ENCODE data around the gene SDHAF4. TPM values are rescaled to one million over a fixed set of nuclear protein-coding genes. Genes with fewer than 3 reads are reported as not detected.

SDHAF4 gene
- total and polyA plus RNA-seq, 2 of the 13 experiments (the other 11 are each of a cell fraction or from before 2014, with no cell fraction given): 7.5 to 10.8 TPM

DNA sequence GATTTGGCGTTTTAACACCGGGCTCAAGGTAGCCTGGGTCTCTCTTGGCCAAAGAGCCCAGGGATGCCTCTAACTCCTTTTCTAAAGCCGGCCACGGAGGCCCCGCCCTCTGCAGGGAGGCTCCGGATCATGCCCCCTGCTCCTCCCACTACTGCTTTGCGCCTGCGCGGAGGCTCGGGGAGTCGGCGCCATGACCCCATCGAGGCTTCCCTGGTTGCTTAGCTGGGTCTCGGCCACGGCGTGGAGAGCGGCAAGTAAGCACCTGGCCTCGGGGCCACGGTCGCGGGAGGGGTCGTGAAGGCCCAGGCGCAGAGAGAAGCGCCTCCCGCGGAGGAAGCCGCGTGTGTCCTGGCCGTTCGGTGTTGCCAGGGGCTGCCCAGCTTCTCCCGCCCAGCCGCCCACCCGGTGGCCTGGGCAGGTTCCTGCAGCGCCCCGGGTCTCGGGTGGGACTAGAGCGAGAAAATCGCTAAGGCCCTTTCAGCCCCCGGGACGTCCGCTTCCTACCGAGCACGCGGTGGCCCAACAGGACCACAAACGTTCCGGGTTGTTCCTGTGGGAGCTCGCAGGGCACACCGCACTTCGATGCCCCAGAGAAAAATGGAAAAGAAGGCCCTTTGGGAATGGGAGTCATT is at the start of gene SDHAF4 (continued):
- TF ChIP-seq DNMT3B (CRISPR knock-in tag; conservative IDR thresholded peaks at IDR 0.05) (peak; percentile 81; the same call in 1 of the 2 replicates), FOXA1 (IDR thresholded peaks at IDR 0.05) (no peak), FOXA1 (CRISPR knock-in tag; IDR thresholded peaks at IDR 0.05) (no peak), POLR2AphosphoS2 (IDR thresholded peaks at IDR 0.05; ENCODE audit: low read depth, low read length) (no peak), KDM2A (CRISPR knock-in tag; IDR thresholded peaks at IDR 0.05; ENCODE audit: borderline replicate concordance, low read depth) (peak; percentile 86), ZNF30 (CRISPR knock-in tag; IDR thresholded peaks at IDR 0.05) (no peak), JUN (CRISPR knock-in tag; IDR thresholded peaks at IDR 0.05) (no peak), BCL6 (CRISPR knock-in tag; IDR thresholded peaks at IDR 0.05) (peak; percentile 2; the same call in 1 of the 2 replicates), ELF4 (CRISPR knock-in tag; IDR thresholded peaks at IDR 0.05; ENCODE audit: borderline replicate concordance) (no peak), ZNF44 (CRISPR knock-in tag; IDR thresholded peaks at IDR 0.05) (no peak), ATAD3A (CRISPR knock-in tag; IDR thresholded peaks at IDR 0.05) (no peak), AHR (CRISPR knock-in tag; IDR thresholded peaks at IDR 0.05) (peak; percentile 80; the same call in 1 of the 2 replicates), SALL1 (CRISPR knock-in tag; IDR thresholded peaks at IDR 0.05) (peak; percentile 87), ZBTB21 (CRISPR knock-in tag; IDR thresholded peaks at IDR 0.05) (no peak)
- TF ChIP-seq, protein P1, sequence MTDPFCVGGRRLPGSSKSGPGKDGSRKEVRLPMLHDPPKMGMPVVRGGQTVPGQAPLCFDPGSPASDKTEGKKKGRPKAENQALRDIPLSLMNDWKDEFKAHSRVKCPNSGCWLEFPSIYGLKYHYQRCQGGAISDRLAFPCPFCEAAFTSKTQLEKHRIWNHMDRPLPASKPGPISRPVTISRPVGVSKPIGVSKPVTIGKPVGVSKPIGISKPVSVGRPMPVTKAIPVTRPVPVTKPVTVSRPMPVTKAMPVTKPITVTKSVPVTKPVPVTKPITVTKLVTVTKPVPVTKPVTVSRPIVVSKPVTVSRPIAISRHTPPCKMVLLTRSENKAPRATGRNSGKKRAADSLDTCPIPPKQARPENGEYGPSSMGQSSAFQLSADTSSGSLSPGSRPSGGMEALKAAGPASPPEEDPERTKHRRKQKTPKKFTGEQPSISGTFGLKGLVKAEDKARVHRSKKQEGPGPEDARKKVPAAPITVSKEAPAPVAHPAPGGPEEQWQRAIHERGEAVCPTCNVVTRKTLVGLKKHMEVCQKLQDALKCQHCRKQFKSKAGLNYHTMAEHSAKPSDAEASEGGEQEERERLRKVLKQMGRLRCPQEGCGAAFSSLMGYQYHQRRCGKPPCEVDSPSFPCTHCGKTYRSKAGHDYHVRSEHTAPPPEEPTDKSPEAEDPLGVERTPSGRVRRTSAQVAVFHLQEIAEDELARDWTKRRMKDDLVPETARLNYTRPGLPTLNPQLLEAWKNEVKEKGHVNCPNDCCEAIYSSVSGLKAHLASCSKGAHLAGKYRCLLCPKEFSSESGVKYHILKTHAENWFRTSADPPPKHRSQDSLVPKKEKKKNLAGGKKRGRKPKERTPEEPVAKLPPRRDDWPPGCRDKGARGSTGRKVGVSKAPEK (CRISPR knock-in tag; IDR thresholded peaks at IDR 0.05; ENCODE audit: borderline replicate concordance): peak; percentile 77; the same call in 1 of the 2 replicates
- TF ChIP-seq, protein P2, sequence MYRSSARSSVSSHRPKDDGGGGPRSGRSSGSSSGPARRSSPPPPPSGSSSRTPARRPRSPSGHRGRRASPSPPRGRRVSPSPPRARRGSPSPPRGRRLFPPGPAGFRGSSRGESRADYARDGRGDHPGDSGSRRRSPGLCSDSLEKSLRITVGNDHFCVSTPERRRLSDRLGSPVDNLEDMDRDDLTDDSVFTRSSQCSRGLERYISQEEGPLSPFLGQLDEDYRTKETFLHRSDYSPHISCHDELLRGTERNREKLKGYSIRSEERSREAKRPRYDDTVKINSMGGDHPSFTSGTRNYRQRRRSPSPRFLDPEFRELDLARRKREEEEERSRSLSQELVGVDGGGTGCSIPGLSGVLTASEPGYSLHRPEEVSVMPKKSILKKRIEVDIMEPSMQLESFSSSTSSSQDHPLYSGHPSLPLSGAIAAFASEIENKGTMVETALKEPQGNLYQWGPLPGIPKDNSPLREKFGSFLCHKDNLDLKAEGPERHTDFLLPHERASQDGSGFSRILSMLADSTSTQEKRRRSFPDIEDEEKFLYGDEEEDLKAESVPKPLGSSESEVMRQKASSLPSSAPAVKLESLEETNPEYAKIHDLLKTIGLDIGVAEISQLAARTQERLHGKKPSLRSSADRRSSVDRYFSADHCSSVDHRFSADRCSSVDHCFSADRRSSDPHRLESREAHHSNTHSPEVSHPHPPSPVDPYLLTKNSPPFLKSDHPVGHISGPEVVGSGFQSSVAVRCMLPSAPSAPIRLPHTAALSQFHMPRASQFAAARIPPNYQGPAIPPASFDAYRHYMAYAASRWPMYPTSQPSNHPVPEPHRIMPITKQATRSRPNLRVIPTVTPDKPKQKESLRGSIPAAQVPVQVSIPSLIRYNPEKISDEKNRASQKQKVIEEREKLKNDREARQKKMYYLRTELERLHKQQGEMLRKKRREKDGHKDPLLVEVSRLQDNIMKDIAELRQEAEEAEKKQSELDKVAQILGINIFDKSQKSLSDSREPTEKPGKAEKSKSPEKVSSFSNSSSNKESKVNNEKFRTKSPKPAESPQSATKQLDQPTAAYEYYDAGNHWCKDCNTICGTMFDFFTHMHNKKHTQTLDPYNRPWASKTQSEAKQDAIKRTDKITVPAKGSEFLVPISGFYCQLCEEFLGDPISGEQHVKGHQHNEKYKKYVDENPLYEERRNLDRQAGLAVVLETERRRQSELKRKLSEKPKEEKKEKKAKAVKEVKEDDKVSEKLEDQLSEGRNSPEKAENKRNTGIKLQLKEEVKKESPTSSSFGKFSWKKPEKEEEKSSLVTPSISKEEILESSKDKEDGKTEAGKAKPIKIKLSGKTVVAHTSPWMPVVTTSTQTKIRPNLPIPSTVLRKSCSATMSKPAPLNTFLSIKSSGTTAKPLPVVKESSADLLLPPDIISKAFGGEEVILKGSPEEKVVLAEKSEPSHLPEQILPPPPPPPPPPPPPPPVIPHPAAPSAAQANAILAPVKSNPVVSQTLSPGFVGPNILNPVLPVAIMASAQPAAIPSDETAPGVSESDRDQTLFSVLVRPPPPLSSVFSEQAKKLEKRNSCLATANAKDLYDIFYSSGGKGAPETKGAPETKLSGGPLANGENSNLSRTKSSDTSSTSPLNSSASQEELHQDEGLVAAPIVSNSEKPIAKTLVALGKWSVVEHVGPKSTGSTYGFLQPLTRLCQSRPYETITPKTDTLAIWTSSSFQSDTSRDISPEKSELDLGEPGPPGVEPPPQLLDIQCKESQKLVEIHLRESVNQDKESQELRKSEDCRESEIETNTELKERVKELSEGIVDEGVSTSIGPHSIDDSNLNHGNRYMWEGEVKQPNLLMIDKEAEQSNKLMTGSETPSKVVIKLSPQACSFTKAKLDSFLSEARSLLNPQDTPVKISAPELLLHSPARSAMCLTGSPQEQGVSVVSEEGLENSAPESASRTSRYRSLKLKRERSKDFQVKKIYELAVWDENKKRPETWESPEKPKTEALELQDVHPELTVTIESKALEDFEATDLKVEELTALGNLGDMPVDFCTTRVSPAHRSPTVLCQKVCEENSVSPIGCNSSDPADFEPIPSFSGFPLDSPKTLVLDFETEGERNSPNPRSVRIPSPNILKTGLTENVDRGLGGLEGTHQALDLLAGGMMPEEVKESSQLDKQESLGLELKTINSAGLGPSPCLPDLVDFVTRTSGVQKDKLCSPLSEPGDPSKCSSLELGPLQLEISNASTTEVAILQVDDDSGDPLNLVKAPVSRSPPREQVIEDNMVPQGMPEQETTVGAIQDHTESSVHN (CRISPR knock-in tag; IDR thresholded peaks at IDR 0.05): peak; percentile 91
- TF ChIP-seq, protein P3, sequence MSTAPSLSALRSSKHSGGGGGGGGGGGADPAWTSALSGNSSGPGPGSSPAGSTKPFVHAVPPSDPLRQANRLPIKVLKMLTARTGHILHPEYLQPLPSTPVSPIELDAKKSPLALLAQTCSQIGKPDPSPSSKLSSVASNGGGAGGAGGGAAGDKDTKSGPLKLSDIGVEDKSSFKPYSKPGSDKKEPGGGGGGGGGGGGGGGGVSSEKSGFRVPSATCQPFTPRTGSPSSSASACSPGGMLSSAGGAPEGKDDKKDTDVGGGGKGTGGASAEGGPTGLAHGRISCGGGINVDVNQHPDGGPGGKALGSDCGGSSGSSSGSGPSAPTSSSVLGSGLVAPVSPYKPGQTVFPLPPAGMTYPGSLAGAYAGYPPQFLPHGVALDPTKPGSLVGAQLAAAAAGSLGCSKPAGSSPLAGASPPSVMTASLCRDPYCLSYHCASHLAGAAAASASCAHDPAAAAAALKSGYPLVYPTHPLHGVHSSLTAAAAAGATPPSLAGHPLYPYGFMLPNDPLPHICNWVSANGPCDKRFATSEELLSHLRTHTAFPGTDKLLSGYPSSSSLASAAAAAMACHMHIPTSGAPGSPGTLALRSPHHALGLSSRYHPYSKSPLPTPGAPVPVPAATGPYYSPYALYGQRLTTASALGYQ (CRISPR knock-in tag; IDR thresholded peaks at IDR 0.05): peak; percentile 45; the same call in 1 of the 2 replicates

All from HepG2 (cell line).